ENCODE data around the gene MSRB2.

The MSRB2 gene

GRCh38 chr10:23171232-23171876, 76.0 kb downstream of the MSRB2 start:
- DNase-seq (ENCODE audit: low read depth in 1 of 2, low spot score in 1 of 2), result no peak

Data from stimulated activated CD4-positive, alpha-beta T cell treated with anti-CD3 and anti-CD28 coated beads, Interleukin-15, amount 100 ng/mL, for 1 hour (primary cell).